WTC11 (cell line): ENCODE measurements around the gene RPUSD2. TPM values are rescaled to one million over a fixed set of nuclear protein-coding genes. Genes with fewer than 3 reads are reported as not detected.

Experiments
- CBFB ChIP-seq: sonication (generic); formaldehyde crosslinking; IDR thresholded peaks from 2 replicates; pipeline ENCODE4 v1.8.1; 2022; ENCODE audit warnings: mild to moderate bottlenecking, low read depth, missing genetic modification reagents
- EMX1 ChIP-seq: fragments of 250-450 bp; sonication (Bioruptor Pico); IDR thresholded peaks from 2 replicates; pipeline ENCODE4 v1.8.0; 2021; ENCODE audit warnings: mild to moderate bottlenecking
- ETV6 ChIP-seq: sonication (generic); formaldehyde crosslinking; IDR thresholded peaks from 2 replicates; pipeline ENCODE4 v1.8.1; 2022; ENCODE audit warnings: mild to moderate bottlenecking, missing genetic modification reagents
- JAZF1 ChIP-seq: fragments of 250-450 bp; sonication (Bioruptor Pico); IDR thresholded peaks from 2 replicates; pipeline ENCODE4 v1.9.0; 2021; ENCODE audit warnings: moderate library complexity, mild to moderate bottlenecking, inconsistent platforms
- NFYB ChIP-seq: sonication (generic); formaldehyde crosslinking; conservative IDR thresholded peaks from 2 replicates; pipeline ENCODE4 v1.8.0; 2022; ENCODE audit warnings: low read depth, missing genetic modification reagents
- NR2C2 ChIP-seq: sonication (generic); formaldehyde crosslinking; IDR thresholded peaks from 2 replicates; pipeline ENCODE4 v1.8.0; 2022; ENCODE audit warnings: mild to moderate bottlenecking, missing genetic modification reagents
- SMAD3 ChIP-seq: sonication (generic); formaldehyde crosslinking; IDR thresholded peaks from 2 replicates; pipeline ENCODE4 v1.8.0; 2022; ENCODE audit warnings: missing genetic modification reagents, mild to moderate bottlenecking, borderline replicate concordance
- ZBTB21 ChIP-seq: sonication (generic); formaldehyde crosslinking; IDR thresholded peaks from 2 replicates; pipeline ENCODE4 v1.8.1; 2023; ENCODE audit warnings: mild to moderate bottlenecking, missing genetic modification reagents, borderline replicate concordance
- ZNF317 ChIP-seq: sonication (generic); formaldehyde crosslinking; IDR thresholded peaks from 2 replicates; pipeline ENCODE4 v1.8.1; 2023; ENCODE audit warnings: low read depth, mild to moderate bottlenecking, moderate library complexity, missing genetic modification reagents, borderline replicate concordance
- ZNF396 ChIP-seq: fragments of 250-450 bp; sonication (Bioruptor Pico); IDR thresholded peaks from 2 replicates; pipeline ENCODE4 v1.8.0; 2021; ENCODE audit warnings: mild to moderate bottlenecking, moderate library complexity, borderline replicate concordance
- ZNF423 ChIP-seq: fragments of 250-450 bp; sonication (Bioruptor Pico); IDR thresholded peaks from 2 replicates; pipeline ENCODE4 v2.1.2; 2022; ENCODE audit warnings: mild to moderate bottlenecking, moderate library complexity
- total RNA-seq: library from RNA; stranded (reverse); gene quantifications from 3 replicates; pipeline ENCODE4 v1.2.3, GENCODE V29; 2021
- TF ChIP-seq, protein P1 (sequence below): sonication (generic); formaldehyde crosslinking; IDR thresholded peaks from 2 replicates; pipeline ENCODE4 v1.8.1; 2022; ENCODE audit warnings: mild to moderate bottlenecking, moderate library complexity, missing genetic modification reagents
- TF ChIP-seq, protein P2 (sequence below): fragments of 250-450 bp; sonication (Bioruptor Pico); IDR thresholded peaks from 2 replicates; pipeline ENCODE4 v1.9.0; 2021; ENCODE audit warnings: moderate library complexity, mild to moderate bottlenecking, inconsistent platforms, borderline replicate concordance
- TF ChIP-seq, protein P3 (sequence below): fragments of 250-450 bp; sonication (Bioruptor Pico); IDR thresholded peaks from 2 replicates; pipeline ENCODE4 v1.9.0; 2021; ENCODE audit warnings: mild to moderate bottlenecking
- TF ChIP-seq, protein P4 (sequence below): sonication (generic); formaldehyde crosslinking; IDR thresholded peaks from 2 replicates; pipeline ENCODE4 v1.8.1; 2022; ENCODE audit warnings: mild to moderate bottlenecking, missing genetic modification reagents, moderate library complexity, borderline replicate concordance
- TF ChIP-seq, protein P5 (sequence below): sonication (generic); formaldehyde crosslinking; IDR thresholded peaks from 2 replicates; pipeline ENCODE4 v1.8.0; 2023; ENCODE audit warnings: missing genetic modification reagents, mild to moderate bottlenecking, borderline replicate concordance
- TF ChIP-seq, protein P6 (sequence below): sonication (generic); formaldehyde crosslinking; IDR thresholded peaks from 2 replicates; pipeline ENCODE4 v1.8.0; 2022; ENCODE audit warnings: mild to moderate bottlenecking, missing genetic modification reagents
- TF ChIP-seq, protein P7 (sequence below): sonication (generic); formaldehyde crosslinking; IDR thresholded peaks from 2 replicates; pipeline ENCODE4 v1.8.1; 2022; ENCODE audit warnings: missing genetic modification reagents, borderline replicate concordance
- TF ChIP-seq, protein P8 (sequence below): sonication (generic); formaldehyde crosslinking; IDR thresholded peaks from 2 replicates; pipeline ENCODE4 v1.8.0; 2022; ENCODE audit warnings: mild to moderate bottlenecking, missing genetic modification reagents
- TF ChIP-seq, protein P9 (sequence below): fragments of 250-450 bp; sonication (Bioruptor Pico); IDR thresholded peaks from 2 replicates; pipeline ENCODE4 v2.1.2; 2022; ENCODE audit warnings: mild to moderate bottlenecking, moderate library complexity

Gene RPUSD2
- total RNA-seq, 1 experiment from 2014 or later: 30.8 TPM

DNA sequence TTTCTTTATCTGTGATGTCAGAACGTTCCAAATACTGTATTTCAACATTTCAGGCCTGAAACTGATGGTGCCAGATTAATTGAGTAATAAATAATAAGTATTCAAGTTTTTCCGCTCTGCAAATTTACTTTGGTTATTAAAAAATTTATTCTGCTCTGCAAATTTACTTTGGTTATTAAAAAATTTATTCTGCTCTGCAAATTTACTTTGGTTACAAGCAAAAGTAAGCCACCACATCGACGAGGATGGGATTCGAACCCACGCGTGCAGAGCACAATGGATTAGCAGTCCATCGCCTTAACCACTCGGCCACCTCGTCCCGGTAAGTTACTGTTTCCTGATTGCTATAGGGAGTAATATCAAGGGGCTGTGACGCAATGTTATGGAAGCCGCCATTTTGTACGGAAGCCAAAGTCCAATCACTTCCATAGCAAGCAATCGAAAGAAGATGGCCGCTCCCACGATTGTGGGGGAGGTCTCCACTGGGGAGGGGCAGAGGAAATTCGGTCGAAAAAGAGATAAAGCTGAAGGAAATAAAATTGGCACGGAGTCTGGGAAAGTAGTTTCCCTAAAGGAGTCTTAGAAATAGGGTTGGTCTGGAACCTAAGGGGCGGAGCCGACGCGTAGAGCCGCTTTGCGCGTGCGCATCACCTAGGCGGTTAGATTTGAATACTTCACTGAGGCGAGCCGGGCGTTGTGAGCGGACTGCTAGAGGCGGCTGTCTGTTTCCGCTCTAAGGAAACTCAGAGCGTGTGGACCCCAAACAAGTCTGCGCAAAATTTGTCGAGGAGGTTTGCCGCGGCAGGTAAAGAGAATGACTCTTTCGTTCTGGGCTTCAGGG lies 24.7 kb downstream of the RPUSD2 start, which contains the start of gene KNL1 (continued):
- TF ChIP-seq JAZF1 (CRISPR knock-in tag): no peak
- TF ChIP-seq, protein P1, sequence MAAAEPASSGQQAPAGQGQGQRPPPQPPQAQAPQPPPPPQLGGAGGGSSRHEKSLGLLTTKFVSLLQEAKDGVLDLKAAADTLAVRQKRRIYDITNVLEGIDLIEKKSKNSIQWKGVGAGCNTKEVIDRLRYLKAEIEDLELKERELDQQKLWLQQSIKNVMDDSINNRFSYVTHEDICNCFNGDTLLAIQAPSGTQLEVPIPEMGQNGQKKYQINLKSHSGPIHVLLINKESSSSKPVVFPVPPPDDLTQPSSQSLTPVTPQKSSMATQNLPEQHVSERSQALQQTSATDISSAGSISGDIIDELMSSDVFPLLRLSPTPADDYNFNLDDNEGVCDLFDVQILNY (CRISPR knock-in tag): no peak
- TF ChIP-seq, protein P2, sequence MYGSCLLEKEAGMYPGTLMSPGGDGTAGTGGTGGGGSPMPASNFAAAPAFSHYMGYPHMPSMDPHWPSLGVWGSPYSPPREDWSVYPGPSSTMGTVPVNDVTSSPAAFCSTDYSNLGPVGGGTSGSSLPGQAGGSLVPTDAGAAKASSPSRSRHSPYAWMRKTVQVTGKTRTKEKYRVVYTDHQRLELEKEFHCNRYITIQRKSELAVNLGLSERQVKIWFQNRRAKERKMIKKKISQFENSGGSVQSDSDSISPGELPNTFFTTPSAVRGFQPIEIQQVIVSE: no peak
- TF ChIP-seq, protein P3, sequence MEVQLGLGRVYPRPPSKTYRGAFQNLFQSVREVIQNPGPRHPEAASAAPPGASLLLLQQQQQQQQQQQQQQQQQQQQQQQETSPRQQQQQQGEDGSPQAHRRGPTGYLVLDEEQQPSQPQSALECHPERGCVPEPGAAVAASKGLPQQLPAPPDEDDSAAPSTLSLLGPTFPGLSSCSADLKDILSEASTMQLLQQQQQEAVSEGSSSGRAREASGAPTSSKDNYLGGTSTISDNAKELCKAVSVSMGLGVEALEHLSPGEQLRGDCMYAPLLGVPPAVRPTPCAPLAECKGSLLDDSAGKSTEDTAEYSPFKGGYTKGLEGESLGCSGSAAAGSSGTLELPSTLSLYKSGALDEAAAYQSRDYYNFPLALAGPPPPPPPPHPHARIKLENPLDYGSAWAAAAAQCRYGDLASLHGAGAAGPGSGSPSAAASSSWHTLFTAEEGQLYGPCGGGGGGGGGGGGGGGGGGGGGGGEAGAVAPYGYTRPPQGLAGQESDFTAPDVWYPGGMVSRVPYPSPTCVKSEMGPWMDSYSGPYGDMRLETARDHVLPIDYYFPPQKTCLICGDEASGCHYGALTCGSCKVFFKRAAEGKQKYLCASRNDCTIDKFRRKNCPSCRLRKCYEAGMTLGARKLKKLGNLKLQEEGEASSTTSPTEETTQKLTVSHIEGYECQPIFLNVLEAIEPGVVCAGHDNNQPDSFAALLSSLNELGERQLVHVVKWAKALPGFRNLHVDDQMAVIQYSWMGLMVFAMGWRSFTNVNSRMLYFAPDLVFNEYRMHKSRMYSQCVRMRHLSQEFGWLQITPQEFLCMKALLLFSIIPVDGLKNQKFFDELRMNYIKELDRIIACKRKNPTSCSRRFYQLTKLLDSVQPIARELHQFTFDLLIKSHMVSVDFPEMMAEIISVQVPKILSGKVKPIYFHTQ (CRISPR knock-in tag): no peak
- TF ChIP-seq, protein P4, sequence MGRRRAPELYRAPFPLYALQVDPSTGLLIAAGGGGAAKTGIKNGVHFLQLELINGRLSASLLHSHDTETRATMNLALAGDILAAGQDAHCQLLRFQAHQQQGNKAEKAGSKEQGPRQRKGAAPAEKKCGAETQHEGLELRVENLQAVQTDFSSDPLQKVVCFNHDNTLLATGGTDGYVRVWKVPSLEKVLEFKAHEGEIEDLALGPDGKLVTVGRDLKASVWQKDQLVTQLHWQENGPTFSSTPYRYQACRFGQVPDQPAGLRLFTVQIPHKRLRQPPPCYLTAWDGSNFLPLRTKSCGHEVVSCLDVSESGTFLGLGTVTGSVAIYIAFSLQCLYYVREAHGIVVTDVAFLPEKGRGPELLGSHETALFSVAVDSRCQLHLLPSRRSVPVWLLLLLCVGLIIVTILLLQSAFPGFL (CRISPR knock-in tag): no peak; the same call in 1 of the 2 replicates
- TF ChIP-seq, protein P5, sequence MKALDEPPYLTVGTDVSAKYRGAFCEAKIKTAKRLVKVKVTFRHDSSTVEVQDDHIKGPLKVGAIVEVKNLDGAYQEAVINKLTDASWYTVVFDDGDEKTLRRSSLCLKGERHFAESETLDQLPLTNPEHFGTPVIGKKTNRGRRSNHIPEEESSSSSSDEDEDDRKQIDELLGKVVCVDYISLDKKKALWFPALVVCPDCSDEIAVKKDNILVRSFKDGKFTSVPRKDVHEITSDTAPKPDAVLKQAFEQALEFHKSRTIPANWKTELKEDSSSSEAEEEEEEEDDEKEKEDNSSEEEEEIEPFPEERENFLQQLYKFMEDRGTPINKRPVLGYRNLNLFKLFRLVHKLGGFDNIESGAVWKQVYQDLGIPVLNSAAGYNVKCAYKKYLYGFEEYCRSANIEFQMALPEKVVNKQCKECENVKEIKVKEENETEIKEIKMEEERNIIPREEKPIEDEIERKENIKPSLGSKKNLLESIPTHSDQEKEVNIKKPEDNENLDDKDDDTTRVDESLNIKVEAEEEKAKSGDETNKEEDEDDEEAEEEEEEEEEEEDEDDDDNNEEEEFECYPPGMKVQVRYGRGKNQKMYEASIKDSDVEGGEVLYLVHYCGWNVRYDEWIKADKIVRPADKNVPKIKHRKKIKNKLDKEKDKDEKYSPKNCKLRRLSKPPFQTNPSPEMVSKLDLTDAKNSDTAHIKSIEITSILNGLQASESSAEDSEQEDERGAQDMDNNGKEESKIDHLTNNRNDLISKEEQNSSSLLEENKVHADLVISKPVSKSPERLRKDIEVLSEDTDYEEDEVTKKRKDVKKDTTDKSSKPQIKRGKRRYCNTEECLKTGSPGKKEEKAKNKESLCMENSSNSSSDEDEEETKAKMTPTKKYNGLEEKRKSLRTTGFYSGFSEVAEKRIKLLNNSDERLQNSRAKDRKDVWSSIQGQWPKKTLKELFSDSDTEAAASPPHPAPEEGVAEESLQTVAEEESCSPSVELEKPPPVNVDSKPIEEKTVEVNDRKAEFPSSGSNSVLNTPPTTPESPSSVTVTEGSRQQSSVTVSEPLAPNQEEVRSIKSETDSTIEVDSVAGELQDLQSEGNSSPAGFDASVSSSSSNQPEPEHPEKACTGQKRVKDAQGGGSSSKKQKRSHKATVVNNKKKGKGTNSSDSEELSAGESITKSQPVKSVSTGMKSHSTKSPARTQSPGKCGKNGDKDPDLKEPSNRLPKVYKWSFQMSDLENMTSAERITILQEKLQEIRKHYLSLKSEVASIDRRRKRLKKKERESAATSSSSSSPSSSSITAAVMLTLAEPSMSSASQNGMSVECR (CRISPR knock-in tag): no peak
- TF ChIP-seq SMAD3 (CRISPR knock-in tag): no peak
- TF ChIP-seq EMX1 (CRISPR knock-in tag): no peak
- TF ChIP-seq ZNF396 (CRISPR knock-in tag): 0 out of 2 replicates have a peak, but pooled peaks have one; percentile 43
- TF ChIP-seq ZNF317 (CRISPR knock-in tag): no peak
- TF ChIP-seq NFYB (CRISPR knock-in tag): peak; percentile 45
- no peak for TF ChIP-seq ZBTB21 (CRISPR knock-in tag)
- TF ChIP-seq NR2C2 (CRISPR knock-in tag): no peak
- TF ChIP-seq, protein P6, sequence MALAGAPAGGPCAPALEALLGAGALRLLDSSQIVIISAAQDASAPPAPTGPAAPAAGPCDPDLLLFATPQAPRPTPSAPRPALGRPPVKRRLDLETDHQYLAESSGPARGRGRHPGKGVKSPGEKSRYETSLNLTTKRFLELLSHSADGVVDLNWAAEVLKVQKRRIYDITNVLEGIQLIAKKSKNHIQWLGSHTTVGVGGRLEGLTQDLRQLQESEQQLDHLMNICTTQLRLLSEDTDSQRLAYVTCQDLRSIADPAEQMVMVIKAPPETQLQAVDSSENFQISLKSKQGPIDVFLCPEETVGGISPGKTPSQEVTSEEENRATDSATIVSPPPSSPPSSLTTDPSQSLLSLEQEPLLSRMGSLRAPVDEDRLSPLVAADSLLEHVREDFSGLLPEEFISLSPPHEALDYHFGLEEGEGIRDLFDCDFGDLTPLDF (CRISPR knock-in tag): no peak
- TF ChIP-seq ETV6 (CRISPR knock-in tag): peak; percentile 40; the same call in 1 of the 2 replicates
- TF ChIP-seq ZNF423 (CRISPR knock-in tag): no peak
- TF ChIP-seq, protein P7, sequence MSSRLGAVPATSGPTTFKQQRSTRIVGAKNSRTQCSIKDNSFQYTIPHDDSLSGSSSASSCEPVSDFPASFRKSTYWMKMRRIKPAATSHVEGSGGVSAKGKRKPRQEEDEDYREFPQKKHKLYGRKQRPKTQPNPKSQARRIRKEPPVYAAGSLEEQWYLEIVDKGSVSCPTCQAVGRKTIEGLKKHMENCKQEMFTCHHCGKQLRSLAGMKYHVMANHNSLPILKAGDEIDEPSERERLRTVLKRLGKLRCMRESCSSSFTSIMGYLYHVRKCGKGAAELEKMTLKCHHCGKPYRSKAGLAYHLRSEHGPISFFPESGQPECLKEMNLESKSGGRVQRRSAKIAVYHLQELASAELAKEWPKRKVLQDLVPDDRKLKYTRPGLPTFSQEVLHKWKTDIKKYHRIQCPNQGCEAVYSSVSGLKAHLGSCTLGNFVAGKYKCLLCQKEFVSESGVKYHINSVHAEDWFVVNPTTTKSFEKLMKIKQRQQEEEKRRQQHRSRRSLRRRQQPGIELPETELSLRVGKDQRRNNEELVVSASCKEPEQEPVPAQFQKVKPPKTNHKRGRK (CRISPR knock-in tag): no peak
- TF ChIP-seq, protein P8, sequence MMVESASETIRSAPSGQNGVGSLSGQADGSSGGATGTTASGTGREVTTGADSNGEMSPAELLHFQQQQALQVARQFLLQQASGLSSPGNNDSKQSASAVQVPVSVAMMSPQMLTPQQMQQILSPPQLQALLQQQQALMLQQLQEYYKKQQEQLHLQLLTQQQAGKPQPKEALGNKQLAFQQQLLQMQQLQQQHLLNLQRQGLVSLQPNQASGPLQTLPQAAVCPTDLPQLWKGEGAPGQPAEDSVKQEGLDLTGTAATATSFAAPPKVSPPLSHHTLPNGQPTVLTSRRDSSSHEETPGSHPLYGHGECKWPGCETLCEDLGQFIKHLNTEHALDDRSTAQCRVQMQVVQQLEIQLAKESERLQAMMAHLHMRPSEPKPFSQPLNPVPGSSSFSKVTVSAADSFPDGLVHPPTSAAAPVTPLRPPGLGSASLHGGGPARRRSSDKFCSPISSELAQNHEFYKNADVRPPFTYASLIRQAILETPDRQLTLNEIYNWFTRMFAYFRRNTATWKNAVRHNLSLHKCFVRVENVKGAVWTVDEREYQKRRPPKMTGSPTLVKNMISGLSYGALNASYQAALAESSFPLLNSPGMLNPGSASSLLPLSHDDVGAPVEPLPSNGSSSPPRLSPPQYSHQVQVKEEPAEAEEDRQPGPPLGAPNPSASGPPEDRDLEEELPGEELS (CRISPR knock-in tag): no peak
- no peak for TF ChIP-seq CBFB (CRISPR knock-in tag)
- TF ChIP-seq, protein P9, sequence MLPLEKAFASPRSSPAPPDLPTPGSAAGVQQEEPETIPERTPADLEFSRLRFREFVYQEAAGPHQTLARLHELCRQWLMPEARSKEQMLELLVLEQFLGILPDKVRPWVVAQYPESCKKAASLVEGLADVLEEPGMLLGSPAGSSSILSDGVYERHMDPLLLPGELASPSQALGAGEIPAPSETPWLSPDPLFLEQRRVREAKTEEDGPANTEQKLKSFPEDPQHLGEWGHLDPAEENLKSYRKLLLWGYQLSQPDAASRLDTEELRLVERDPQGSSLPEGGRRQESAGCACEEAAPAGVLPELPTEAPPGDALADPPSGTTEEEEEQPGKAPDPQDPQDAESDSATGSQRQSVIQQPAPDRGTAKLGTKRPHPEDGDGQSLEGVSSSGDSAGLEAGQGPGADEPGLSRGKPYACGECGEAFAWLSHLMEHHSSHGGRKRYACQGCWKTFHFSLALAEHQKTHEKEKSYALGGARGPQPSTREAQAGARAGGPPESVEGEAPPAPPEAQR (CRISPR knock-in tag): no peak
